ENCODE results near the gene PHACTR3.
A peak's percentile ranks its signal among the peaks of the same experiment; 100 is the strongest.
"Not testable (repeated sequence)": the region's sequence is repeated elsewhere in the genome, so short reads cannot be mapped to it uniquely, and the experiment has no call there.

PHACTR3 gene

DNA sequence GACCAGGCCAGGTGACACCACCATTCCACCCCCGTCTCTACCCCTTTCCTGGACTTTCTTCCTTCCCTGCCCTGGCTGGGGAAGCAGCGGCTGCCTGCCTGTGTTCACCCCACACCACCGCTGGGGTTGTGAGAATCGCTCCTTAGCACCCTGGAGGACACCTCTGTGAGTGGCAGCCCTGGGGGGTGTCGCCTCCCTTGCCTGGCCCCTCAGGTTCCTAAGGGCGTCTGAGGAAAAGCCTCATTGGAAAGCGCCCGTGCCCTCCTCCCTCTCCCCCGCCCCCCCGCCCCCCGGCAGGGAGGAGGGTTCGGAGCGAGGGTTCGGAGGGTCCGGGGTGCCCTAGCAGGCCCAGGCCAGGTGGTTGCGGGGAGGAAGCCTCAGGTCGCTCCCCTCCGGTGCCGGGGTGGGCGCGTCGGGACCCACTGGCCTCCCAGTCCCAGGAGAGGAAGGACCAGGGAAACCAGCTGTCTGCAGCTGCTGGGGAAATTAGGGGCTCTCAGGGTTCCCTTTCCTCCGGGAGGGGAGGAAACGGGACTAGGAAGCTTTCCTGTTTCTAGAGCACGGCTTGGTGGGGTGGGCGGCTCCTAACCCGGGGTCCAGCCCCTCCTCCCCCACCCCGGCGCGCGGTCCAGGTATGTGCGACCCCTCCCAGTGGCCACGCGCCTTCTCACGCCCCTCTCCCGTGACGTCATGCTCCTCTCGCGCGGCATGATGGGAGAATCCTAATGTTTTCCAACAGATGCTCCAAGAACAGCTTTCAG, at the start of gene PHACTR3:
PHACTR3 (plus strand) TSS at position 760 of the 761 bp plus-strand sequence. CDS start 475 bp downstream, outside the sequence.
- no peaks in the 10 kb centered on the region for H3K36me3 ChIP-seq (ENCODE audit: control insufficient read depth in 5 of 5, insufficient read depth in 5 of 5, low read length in 5 of 5)
- peak within 1 kb of the TSS in 1 of 5 donors; percentile 8 for H3K4me3 ChIP-seq (ENCODE audit: low read depth in 1 of 5, low read length in 5 of 5)
- no peak within 1 kb of the TSS for H3K27ac ChIP-seq (ENCODE audit: low read depth, low read length)
- no peaks in the 10 kb centered on the region for H3K9me3 ChIP-seq (ENCODE audit: control insufficient read depth in 5 of 5, low read length in 5 of 5)
- peaks cover 18 to 66% (median 60%) of the 10 kb centered on the region in 5 donors for H3K27me3 ChIP-seq (ENCODE audit: control insufficient read depth in 5 of 5, insufficient read depth in 4 of 5, low read length in 5 of 5)
- H3K4me1 ChIP-seq (ENCODE audit: control insufficient read depth in 5 of 5, insufficient read depth in 5 of 5, low read length in 5 of 5): peaks cover 0 to 6% (median 1%) of the 10 kb centered on the region in 5 donors
- H3K9ac ChIP-seq (ENCODE audit: low read length in 5 of 5): no peak within 1 kb of the TSS

DNA sequence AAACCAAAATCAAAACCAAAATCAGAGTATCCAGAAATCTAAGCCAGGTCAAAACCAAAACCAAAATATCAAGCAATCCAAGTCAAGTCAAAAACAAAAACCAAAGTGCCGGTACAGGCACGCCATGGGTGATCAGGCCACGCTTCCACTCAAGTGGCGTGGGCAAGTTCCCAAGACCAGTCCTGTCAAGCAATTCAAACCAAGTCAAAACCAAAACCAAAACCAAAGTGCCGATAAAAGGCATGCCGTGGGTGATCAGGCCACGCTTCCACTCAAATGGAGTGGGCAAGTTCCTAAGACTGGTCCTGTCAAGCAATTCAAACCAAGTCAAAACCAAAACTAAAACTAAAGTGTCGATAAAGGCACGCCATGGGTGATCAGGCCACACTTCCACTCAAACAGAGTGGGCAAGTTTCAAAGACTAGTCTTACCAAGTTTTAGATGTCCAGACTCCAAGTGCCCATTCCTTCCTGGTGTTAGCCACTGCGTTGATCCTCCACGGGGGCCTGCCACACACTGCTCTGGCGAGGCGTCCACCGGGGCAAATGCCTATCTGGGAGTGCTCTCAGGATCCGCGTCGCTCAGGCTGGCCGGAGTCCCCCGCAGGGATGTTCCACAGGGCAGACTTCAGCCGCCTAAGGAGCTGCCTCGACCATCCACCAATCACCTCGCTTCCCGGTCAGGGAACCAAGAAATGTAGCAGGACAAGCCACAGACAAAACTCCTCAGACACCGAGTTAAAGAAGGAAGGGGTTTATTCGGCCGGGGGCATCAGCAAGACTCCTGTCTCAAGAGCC, 46.4 kb upstream of the PHACTR3 start:
- H3K27ac ChIP-seq (ENCODE audit: low read depth, low read length); H3K4me3 ChIP-seq (ENCODE audit: low read depth in 1 of 5, low read length in 5 of 5); H3K9me3 ChIP-seq (ENCODE audit: control insufficient read depth in 5 of 5, low read length in 5 of 5); H3K9ac ChIP-seq (ENCODE audit: low read length in 5 of 5); H3K36me3 ChIP-seq (ENCODE audit: control insufficient read depth in 5 of 5, insufficient read depth in 5 of 5, low read length in 5 of 5); H3K4me1 ChIP-seq (ENCODE audit: control insufficient read depth in 5 of 5, insufficient read depth in 5 of 5, low read length in 5 of 5): not testable (repeated sequence)
- H3K27me3 ChIP-seq (ENCODE audit: control insufficient read depth in 5 of 5, insufficient read depth in 4 of 5, low read length in 5 of 5): peaks cover 0 to 13% (median 4%) of the 10 kb centered on the region in 5 donors

GRCh38 chr20:59559024-59559817, 45.1 kb upstream of the PHACTR3 start:
- no peak overlapping the region for H3K27ac ChIP-seq (ENCODE audit: low read depth, low read length)
- H3K36me3 ChIP-seq (ENCODE audit: control insufficient read depth in 5 of 5, insufficient read depth in 5 of 5, low read length in 5 of 5): no peaks in the 10 kb centered on the region
- H3K27me3 ChIP-seq (ENCODE audit: control insufficient read depth in 5 of 5, insufficient read depth in 4 of 5, low read length in 5 of 5): peaks cover 0 to 13% (median 5%) of the 10 kb centered on the region in 5 donors
- H3K9ac ChIP-seq (ENCODE audit: low read length in 5 of 5): no peak overlapping the region
- H3K9me3 ChIP-seq (ENCODE audit: control insufficient read depth in 5 of 5, low read length in 5 of 5): no peaks in the 10 kb centered on the region
- no peaks in the 10 kb centered on the region for H3K4me1 ChIP-seq (ENCODE audit: control insufficient read depth in 5 of 5, insufficient read depth in 5 of 5, low read length in 5 of 5)
- no peak overlapping the region for H3K4me3 ChIP-seq (ENCODE audit: low read depth in 1 of 5, low read length in 5 of 5)

- Histone ChIP-seq H3K36me3 (ENCODE audit: control insufficient read depth in 5 of 5, insufficient read depth in 5 of 5, low read length in 5 of 5) (no peaks in the 10 kb centered on the region), H3K9ac (ENCODE audit: low read length in 5 of 5) (no peak overlapping the region), H3K4me3 (ENCODE audit: low read depth in 1 of 5, low read length in 5 of 5) (no peak overlapping the region), H3K27me3 (ENCODE audit: control insufficient read depth in 5 of 5, insufficient read depth in 4 of 5, low read length in 5 of 5) (peaks cover 0 to 16% (median 8%) of the 10 kb centered on the region in 5 donors), H3K9me3 (ENCODE audit: control insufficient read depth in 5 of 5, low read length in 5 of 5) (no peaks in the 10 kb centered on the region), H3K4me1 (ENCODE audit: control insufficient read depth in 5 of 5, insufficient read depth in 5 of 5, low read length in 5 of 5) (no peaks in the 10 kb centered on the region), H3K27ac (ENCODE audit: low read depth, low read length) (no peak overlapping the region)
Measured at GRCh38 chr20:59559863-59560262, 44.5 kb upstream of the PHACTR3 start.

DNA sequence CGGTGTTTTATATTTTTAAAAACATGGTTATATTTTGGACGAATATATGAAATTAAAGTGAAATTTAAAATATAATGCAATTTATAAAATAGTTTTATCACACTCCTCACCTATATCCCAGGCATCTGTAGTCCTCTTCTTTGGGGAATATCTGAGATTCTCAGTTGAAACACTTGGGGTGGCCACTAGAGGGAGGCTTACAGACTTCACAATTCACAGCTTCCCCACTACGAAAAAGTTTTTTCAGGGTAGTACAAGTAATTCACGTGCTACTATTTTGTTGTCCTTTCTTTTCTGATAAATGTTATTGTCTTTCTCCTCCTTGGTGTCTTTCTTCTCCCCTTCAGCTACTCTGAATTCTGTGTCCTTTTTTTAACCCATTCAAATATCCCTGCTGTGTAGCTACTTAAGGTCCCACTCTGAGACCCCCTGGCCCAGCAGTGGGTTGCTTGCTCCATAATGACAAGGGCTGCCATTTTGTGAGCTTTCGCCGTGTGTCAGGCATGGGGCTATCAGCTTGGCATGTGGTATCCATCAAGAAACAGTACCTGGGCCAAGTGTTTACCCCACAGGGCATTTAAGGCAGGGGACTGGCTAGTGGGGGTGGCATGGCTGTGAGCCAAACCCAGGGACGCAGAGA, 43.6 kb upstream of the PHACTR3 start:
- no peak overlapping the region for H3K9ac ChIP-seq (ENCODE audit: low read length in 5 of 5)
- peaks cover 0 to 18% (median 10%) of the 10 kb centered on the region in 5 donors for H3K27me3 ChIP-seq (ENCODE audit: control insufficient read depth in 5 of 5, insufficient read depth in 4 of 5, low read length in 5 of 5)
- no peak overlapping the region for H3K4me3 ChIP-seq (ENCODE audit: low read depth in 1 of 5, low read length in 5 of 5)
- no peaks in the 10 kb centered on the region for H3K36me3 ChIP-seq (ENCODE audit: control insufficient read depth in 5 of 5, insufficient read depth in 5 of 5, low read length in 5 of 5)
- no peaks in the 10 kb centered on the region for H3K4me1 ChIP-seq (ENCODE audit: control insufficient read depth in 5 of 5, insufficient read depth in 5 of 5, low read length in 5 of 5)
- no peaks in the 10 kb centered on the region for H3K9me3 ChIP-seq (ENCODE audit: control insufficient read depth in 5 of 5, low read length in 5 of 5)
- no peak overlapping the region for H3K27ac ChIP-seq (ENCODE audit: low read depth, low read length)

DNA sequence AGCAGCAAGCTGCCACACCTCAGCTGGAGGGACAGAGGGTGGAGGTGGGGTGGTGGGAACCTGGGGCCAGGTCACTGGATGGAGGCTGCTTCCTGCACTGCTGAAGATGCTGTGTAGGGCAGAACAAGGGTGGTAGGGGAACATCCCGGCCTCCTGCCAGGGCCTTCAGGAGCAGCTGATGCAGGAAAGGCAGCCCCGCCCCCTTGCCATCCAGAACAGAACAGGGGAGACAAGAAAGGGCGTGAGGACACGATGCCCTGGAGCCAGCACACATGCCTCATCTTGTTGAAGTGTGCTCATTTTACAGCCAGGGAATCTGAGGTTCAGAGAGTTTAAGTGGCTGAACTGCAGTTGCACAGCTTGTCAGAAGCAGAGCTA, 43.1 kb upstream of the PHACTR3 start:
- Histone ChIP-seq H3K27ac (ENCODE audit: low read depth, low read length) (no peak overlapping the region), H3K27me3 (ENCODE audit: control insufficient read depth in 5 of 5, insufficient read depth in 4 of 5, low read length in 5 of 5) (peaks cover 0 to 18% (median 10%) of the 10 kb centered on the region in 5 donors), H3K4me1 (ENCODE audit: control insufficient read depth in 5 of 5, insufficient read depth in 5 of 5, low read length in 5 of 5) (no peaks in the 10 kb centered on the region), H3K36me3 (ENCODE audit: control insufficient read depth in 5 of 5, insufficient read depth in 5 of 5, low read length in 5 of 5) (no peaks in the 10 kb centered on the region), H3K4me3 (ENCODE audit: low read depth in 1 of 5, low read length in 5 of 5) (no peak overlapping the region), H3K9ac (ENCODE audit: low read length in 5 of 5) (no peak overlapping the region), H3K9me3 (ENCODE audit: control insufficient read depth in 5 of 5, low read length in 5 of 5) (no peaks in the 10 kb centered on the region)

GRCh38 chr20:59561614-59562277, 42.6 kb upstream of the PHACTR3 start:
- Histone ChIP-seq H3K4me1 (ENCODE audit: control insufficient read depth in 5 of 5, insufficient read depth in 5 of 5, low read length in 5 of 5) (no peaks in the 10 kb centered on the region), H3K27ac (ENCODE audit: low read depth, low read length) (no peak overlapping the region), H3K9ac (ENCODE audit: low read length in 5 of 5) (no peak overlapping the region), H3K9me3 (ENCODE audit: control insufficient read depth in 5 of 5, low read length in 5 of 5) (no peaks in the 10 kb centered on the region), H3K27me3 (ENCODE audit: control insufficient read depth in 5 of 5, insufficient read depth in 4 of 5, low read length in 5 of 5) (peaks cover 0 to 18% (median 10%) of the 10 kb centered on the region in 5 donors), H3K4me3 (ENCODE audit: low read depth in 1 of 5, low read length in 5 of 5) (no peak overlapping the region), H3K36me3 (ENCODE audit: control insufficient read depth in 5 of 5, insufficient read depth in 5 of 5, low read length in 5 of 5) (no peaks in the 10 kb centered on the region)

DNA sequence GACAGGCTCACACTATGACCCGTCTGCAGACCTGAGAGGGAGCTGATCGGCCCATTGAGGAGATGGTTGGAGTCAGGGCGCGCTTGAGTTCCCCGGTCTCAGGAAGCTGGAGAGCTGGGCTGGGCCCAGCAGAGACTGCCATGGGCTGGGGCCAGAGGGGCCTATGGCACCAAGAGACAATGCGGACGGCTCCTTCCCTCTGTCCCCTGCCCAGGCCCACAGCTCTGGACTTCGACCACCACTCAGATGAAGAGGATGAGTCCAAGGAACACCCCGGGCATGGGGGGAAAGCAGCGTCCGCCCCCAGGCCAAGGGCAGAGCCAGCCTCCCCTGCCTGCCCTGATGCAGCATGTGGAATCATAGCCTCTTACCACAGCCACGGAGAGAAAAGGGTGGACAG, 40.2 kb upstream of the PHACTR3 start:
- H3K27me3 ChIP-seq (ENCODE audit: control insufficient read depth in 5 of 5, insufficient read depth in 4 of 5, low read length in 5 of 5): peaks cover 14 to 29% (median 23%) of the 10 kb centered on the region in 5 donors
- no peaks in the 10 kb centered on the region for H3K4me1 ChIP-seq (ENCODE audit: control insufficient read depth in 5 of 5, insufficient read depth in 5 of 5, low read length in 5 of 5)
- H3K9ac ChIP-seq (ENCODE audit: low read length in 5 of 5): no peak overlapping the region

GRCh38 chr20:59564943-59565342, 39.4 kb upstream of the PHACTR3 start:
- no peaks in the 10 kb centered on the region for H3K9me3 ChIP-seq (ENCODE audit: control insufficient read depth in 5 of 5, low read length in 5 of 5)

More for the DNA sequence above, 40.2 kb upstream of the PHACTR3 start:
- no peak overlapping the region for H3K27ac ChIP-seq (ENCODE audit: low read depth, low read length)
- no peaks in the 10 kb centered on the region for H3K9me3 ChIP-seq (ENCODE audit: control insufficient read depth in 5 of 5, low read length in 5 of 5)
- no peak overlapping the region for H3K4me3 ChIP-seq (ENCODE audit: low read depth in 1 of 5, low read length in 5 of 5)
- no peaks in the 10 kb centered on the region for H3K36me3 ChIP-seq (ENCODE audit: control insufficient read depth in 5 of 5, insufficient read depth in 5 of 5, low read length in 5 of 5)

More at GRCh38 chr20:59564943-59565342, 39.4 kb upstream of the PHACTR3 start:
- H3K4me3 ChIP-seq (ENCODE audit: low read depth in 1 of 5, low read length in 5 of 5): no peak overlapping the region
- H3K27ac ChIP-seq (ENCODE audit: low read depth, low read length): no peak overlapping the region
- H3K36me3 ChIP-seq (ENCODE audit: control insufficient read depth in 5 of 5, insufficient read depth in 5 of 5, low read length in 5 of 5): no peaks in the 10 kb centered on the region
- no peak overlapping the region for H3K9ac ChIP-seq (ENCODE audit: low read length in 5 of 5)
- H3K4me1 ChIP-seq (ENCODE audit: control insufficient read depth in 5 of 5, insufficient read depth in 5 of 5, low read length in 5 of 5): no peaks in the 10 kb centered on the region
- H3K27me3 ChIP-seq (ENCODE audit: control insufficient read depth in 5 of 5, insufficient read depth in 4 of 5, low read length in 5 of 5): peaks cover 13 to 29% (median 23%) of the 10 kb centered on the region in 5 donors

All from subcutaneous abdominal adipose tissue (tissue), 5 donors.